Colonic mucosa (tissue), 4 donors: ENCODE measurements around the gene GIMAP4. TPM values are rescaled to one million over a fixed set of nuclear protein-coding genes. Genes with fewer than 3 reads are reported as not detected.

Experiments
- DNase-seq: peaks from one replicate; pipeline ENCODE4 v3.0.0-alpha.2; 2020
- H3K27ac ChIP-seq: fragments of 200-600 bp; one replicate; pipeline ENCODE4 v1.8.0; 2021
- H3K27me3 ChIP-seq: fragments of 200-600 bp; one replicate; pipeline ENCODE4 v1.8.0; 2021
- H3K36me3 ChIP-seq: fragments of 200-600 bp; one replicate; pipeline ENCODE4 v1.8.0; 2021
- H3K4me1 ChIP-seq: fragments of 200-600 bp; one replicate; pipeline ENCODE4 v1.8.0; 2021; ENCODE audit warnings: mild to moderate bottlenecking
- H3K4me3 ChIP-seq: fragments of 200-600 bp; one replicate; pipeline ENCODE4 v1.8.0; 2021
- H3K9ac ChIP-seq, 2 donors: one replicate each; pipeline ENCODE4 v1.7.0; 2013; ENCODE audit warnings: control low read depth in 2 of 2, low read depth in 2 of 2, low read length in 2 of 2
- H3K9me3 ChIP-seq: fragments of 200-600 bp; one replicate; pipeline ENCODE4 v1.8.0; 2021
- CTCF ChIP-seq: fragments of 200-600 bp; IDR thresholded peaks from one replicate; pipeline ENCODE4 v1.8.0; 2022; ENCODE audit warnings: antibody characterized with exemption, mild to moderate bottlenecking
- intact Hi-C: fragments of 100-400 bp; cut with DNase I; formaldehyde crosslinking; loops from one replicate; pipeline ENCODE4 v1.14.1; 2022
- total RNA-seq, 2 donors: library from RNA; stranded (reverse); fragmentation: NEBNext Ultra II Directional in 1 of 2; extraction: Animal tissue kit (Norgen Biotek cat#: 25700) in 1 of 2; gene quantifications; one replicate each; pipeline ENCODE4 v1.2.1, GENCODE V29; 2021
- donor health status: healthy.
- donor health status: DM: no; HTN: no; CAD: no.
- donor health status: DM: no; HTN: no; CAD: no.

GIMAP4 gene
- total RNA-seq, 2 donors from 2014 or later, result 6.6 to 12.7 TPM

- TF ChIP-seq CTCF, result no peak
- H3K9me3 ChIP-seq, result no peaks in the 10 kb centered on the region
Observed at GRCh38 chr7:150538259-150538658, 28.9 kb upstream of the GIMAP4 start.

GRCh38 chr7:150553163-150553562 lies 14.0 kb upstream of the GIMAP4 start:
- TF ChIP-seq CTCF, result no peak
- intact Hi-C loops, result no loop called here
- Histone ChIP-seq H3K4me1 (no peaks in the 10 kb centered on the region), H3K27ac (no peak overlapping the region), H3K27me3 (no peaks in the 10 kb centered on the region), H3K4me3 (no peak overlapping the region), H3K36me3 (no peaks in the 10 kb centered on the region), H3K9me3 (no peaks in the 10 kb centered on the region), H3K9ac (no peak overlapping the region)
- no peak for DNase-seq

More at GRCh38 chr7:150538259-150538658, 28.9 kb upstream of the GIMAP4 start:
- Histone ChIP-seq H3K27me3 (no peaks in the 10 kb centered on the region), H3K9ac (no peak overlapping the region), H3K36me3 (no peaks in the 10 kb centered on the region), H3K4me1 (no peaks in the 10 kb centered on the region), H3K4me3 (no peak overlapping the region), H3K27ac (no peak overlapping the region)
- no peak for DNase-seq
- intact Hi-C loops, result no loop called here

GRCh38 chr7:150556521-150557138 lies 10.6 kb upstream of the GIMAP4 start:
- Histone ChIP-seq H3K4me3 (no peak overlapping the region), H3K4me1 (no peaks in the 10 kb centered on the region), H3K27me3 (no peaks in the 10 kb centered on the region), H3K27ac (no peak overlapping the region), H3K9me3 (no peaks in the 10 kb centered on the region), H3K36me3 (no peaks in the 10 kb centered on the region), H3K9ac (no peak overlapping the region)
- intact Hi-C loops, result no loop called here
- DNase-seq, result no peak
- no peak for TF ChIP-seq CTCF

GRCh38 chr7:150560486-150560885 lies 6.7 kb upstream of the GIMAP4 start:
- no peak overlapping the region for H3K4me3 ChIP-seq
- H3K27ac ChIP-seq, result no peak overlapping the region
- no peak for DNase-seq
- no peaks in the 10 kb centered on the region for H3K27me3 ChIP-seq
- H3K4me1 ChIP-seq, result no peaks in the 10 kb centered on the region
- no peaks in the 10 kb centered on the region for H3K9me3 ChIP-seq
- intact Hi-C loops, result no loop called here
- no peaks in the 10 kb centered on the region for H3K36me3 ChIP-seq
- no peak overlapping the region for H3K9ac ChIP-seq
- TF ChIP-seq CTCF, result no peak

- Histone ChIP-seq H3K4me1 (no peaks in the 10 kb centered on the region), H3K27me3 (no peaks in the 10 kb centered on the region), H3K27ac (no peak overlapping the region), H3K36me3 (no peaks in the 10 kb centered on the region), H3K9me3 (no peaks in the 10 kb centered on the region), H3K4me3 (no peak overlapping the region), H3K9ac (no peak overlapping the region)
- no peak for TF ChIP-seq CTCF
- no peak for DNase-seq
- intact Hi-C loops, result no loop called here
Observed at GRCh38 chr7:150562919-150563318, 4.3 kb upstream of the GIMAP4 start.
